Adrenal gland (tissue), 12 donors: ENCODE data around the gene EPHA10. TPM values are rescaled to one million over a fixed set of nuclear protein-coding genes. Genes with fewer than 3 reads are reported as not detected.
"Not testable (repeated sequence)": the region's sequence is repeated elsewhere in the genome, so short reads cannot be mapped to it uniquely, and the experiment has no call there.

ENCODE experiments used
- DNase-seq, 7 donors: peaks; one replicate each; pipeline ENCODE4 v3.0.0-alpha.2; 2019 to 2020
- H3K27ac ChIP-seq, 5 donors: fragments of 200-600 bp; sonication (generic) in 4 of 5; 1 replicate in 3 of 5; 2 replicates in 2 of 5; pipeline versions ENCODE4 v1.5.1 to v1.8.0; 2016 to 2020; ENCODE audit warnings: mild to moderate bottlenecking in 1 of 5
- H3K27me3 ChIP-seq: fragments of 200-600 bp; 2 replicates; pipeline ENCODE4 v1.8.0; 2021
- H3K36me3 ChIP-seq, 2 donors: fragments of 200-600 bp; replicated peaks in 1 of 2; 1 replicate in 1 of 2; 2 replicates in 1 of 2; pipeline versions ENCODE4 v1.5.1 to v1.8.0; 2018 to 2022
- H3K4me1 ChIP-seq, 2 donors: fragments of 200-600 bp; replicated peaks in 1 of 2; 1 replicate in 1 of 2; 2 replicates in 1 of 2; pipeline versions ENCODE4 v1.5.1 to v1.8.0; 2018 to 2021
- H3K4me3 ChIP-seq, 4 donors: fragments of 200-600 bp; sonication (generic) in 3 of 4; one replicate each; pipeline ENCODE4 v1.5.1; 2016 to 2018
- H3K9me3 ChIP-seq, 3 donors: fragments of 200-600 bp; sonication (generic) in 1 of 3; replicated peaks in 1 of 3; 1 replicate in 2 of 3; 2 replicates in 1 of 3; pipeline versions ENCODE4 v1.5.1 to v1.8.0; 2016 to 2021
- POLR2A ChIP-seq, 2 donors: fragments of 450-650 bp; IDR thresholded peaks; one replicate each; pipeline ENCODE4 v1.6.1; 2017; ENCODE audit warnings: antibody characterized with exemption in 2 of 2, mild to moderate bottlenecking in 2 of 2, moderate library complexity in 1 of 2
- WGBS, 4 donors: extraction: QIAGEN DNeasy Blood & Tissue Kit in 2 of 4; methylation state at CpG; one replicate each; pipeline versions ENCODE4 v1.1.5 to v1.1.7; 2013 to 2017; 5-methylcytosine and 5-hydroxymethylcytosine counted together
- intact Hi-C, 2 donors: fragments of 100-400 bp; cut with DNase I; formaldehyde crosslinking; loops; one replicate each; pipeline versions ENCODE4 v1.14.1 to v1.15.0; 2022 to 2023
- polyA plus RNA-seq, 3 donors: library from polyadenylated mRNA; stranded (reverse); fragments of 200-250 nt in 2 of 3; fragments of 350-450 nt in 1 of 3; fragmentation: Illumina TruSeq in 1 of 3; extraction: RNeasy Lipid Tissue Mini Kit (QIAGEN cat#74804) in 1 of 3; gene quantifications; one replicate each; pipeline ENCODE4 v1.2.3, GENCODE V29; 2013 to 2014
- total RNA-seq, 9 donors: library from RNA; depleted of rRNA in 4 of 9; stranded (reverse); fragments of >200 nt in 4 of 9; fragments of 120-200 nt in 1 of 9; fragmentation: NEBNext Ultra II Directional in 1 of 9; extraction: Animal tissue kit (Norgen Biotek cat#: 25700) in 1 of 9; gene quantifications; one replicate each; pipeline versions ENCODE4 v1.1.0 to v1.2.4, GENCODE V29; 2013 to 2023
- TF ChIP-seq, protein P1 (sequence below), 6 experiments: fragments of 450-650 bp in 4 of 6; fragments of 200-600 bp in 2 of 6; sonication (generic) in 1 of 6; IDR thresholded peaks; 1 replicate in 5 of 6; 2 replicates in 1 of 6; pipeline versions ENCODE4 v1.5.1 to v1.8.0; 2016 to 2021; ENCODE audit warnings: antibody characterized with exemption in 6 of 6, mild to moderate bottlenecking in 2 of 6, moderate library complexity in 1 of 6
- donor health status: healthy with polysubstance abuse.
- donor health status: Bipolar disorder and iron deficiency.
- donor health status: DM: yes; HTN: yes; CAD: no.
- donor health status: DM: no; HTN: no; CAD: no.
- donor health status: DM: no; HTN: no; CAD: no.
- donor health status: DM: yes; HTN: yes; CAD: no.

EPHA10 gene
- total and polyA plus RNA-seq, 12 donors: 0.06 to 3.9 (median 0.48) TPM

DNA sequence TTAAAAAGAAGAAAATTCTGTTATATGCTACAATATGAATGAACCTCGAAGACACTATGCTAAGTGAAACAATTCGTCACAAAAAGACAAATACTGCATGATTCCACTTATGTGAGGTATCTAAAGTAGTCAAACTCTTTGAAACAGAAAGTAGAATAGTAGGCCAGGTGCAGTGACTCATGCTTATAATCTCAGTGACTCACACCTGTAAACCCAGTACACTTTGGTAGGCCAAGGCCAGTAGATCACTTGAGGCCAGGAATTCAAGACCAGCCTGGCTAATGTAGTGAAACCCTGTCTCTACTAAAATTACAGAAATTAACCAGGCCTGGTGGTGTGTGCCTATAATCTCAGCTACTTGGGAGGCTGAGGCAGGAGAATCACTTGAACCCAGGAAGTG, 25.7 kb downstream of the EPHA10 start:
- no peak overlapping the region for H3K27ac ChIP-seq
- H3K36me3 ChIP-seq: no peaks in the 10 kb centered on the region
- intact Hi-C loops: no loop called here
- no peak overlapping the region for H3K4me3 ChIP-seq
- no peaks in the 10 kb centered on the region for H3K4me1 ChIP-seq
- no peak for TF ChIP-seq POLR2A (IDR thresholded peaks at IDR 0.05)
- TF ChIP-seq, protein P1, sequence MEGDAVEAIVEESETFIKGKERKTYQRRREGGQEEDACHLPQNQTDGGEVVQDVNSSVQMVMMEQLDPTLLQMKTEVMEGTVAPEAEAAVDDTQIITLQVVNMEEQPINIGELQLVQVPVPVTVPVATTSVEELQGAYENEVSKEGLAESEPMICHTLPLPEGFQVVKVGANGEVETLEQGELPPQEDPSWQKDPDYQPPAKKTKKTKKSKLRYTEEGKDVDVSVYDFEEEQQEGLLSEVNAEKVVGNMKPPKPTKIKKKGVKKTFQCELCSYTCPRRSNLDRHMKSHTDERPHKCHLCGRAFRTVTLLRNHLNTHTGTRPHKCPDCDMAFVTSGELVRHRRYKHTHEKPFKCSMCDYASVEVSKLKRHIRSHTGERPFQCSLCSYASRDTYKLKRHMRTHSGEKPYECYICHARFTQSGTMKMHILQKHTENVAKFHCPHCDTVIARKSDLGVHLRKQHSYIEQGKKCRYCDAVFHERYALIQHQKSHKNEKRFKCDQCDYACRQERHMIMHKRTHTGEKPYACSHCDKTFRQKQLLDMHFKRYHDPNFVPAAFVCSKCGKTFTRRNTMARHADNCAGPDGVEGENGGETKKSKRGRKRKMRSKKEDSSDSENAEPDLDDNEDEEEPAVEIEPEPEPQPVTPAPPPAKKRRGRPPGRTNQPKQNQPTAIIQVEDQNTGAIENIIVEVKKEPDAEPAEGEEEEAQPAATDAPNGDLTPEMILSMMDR (IDR thresholded peaks at IDR 0.05): no peak
- H3K9me3 ChIP-seq: no peaks in the 10 kb centered on the region
- WGBS, 4 donors: 67 to 84% (median 73%) methylated on average over 2 of the region's 2 CpGs
- peaks cover 14% of the 10 kb centered on the region for H3K27me3 ChIP-seq
- DNase-seq: peak in 2 of 7 donors; percentile 30 to 41

DNA sequence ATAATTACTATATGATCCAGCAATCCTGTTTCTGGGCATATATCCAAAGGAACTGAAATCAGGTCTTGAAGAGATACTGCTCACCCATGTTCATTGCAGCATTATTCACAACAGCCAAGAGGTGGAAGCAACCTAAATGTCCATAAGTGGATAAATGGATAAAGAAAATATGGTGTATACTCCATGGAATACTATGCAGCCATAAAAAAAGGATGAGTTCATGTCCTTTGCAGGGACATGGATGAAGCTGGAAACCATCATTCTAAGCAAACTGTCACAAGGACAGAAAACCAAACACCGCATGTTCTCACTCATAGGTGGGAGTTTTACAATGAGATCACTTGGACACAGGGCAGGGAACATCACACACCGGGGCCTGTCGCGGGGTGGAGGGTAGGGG, 26.3 kb downstream of the EPHA10 start:
- H3K36me3 ChIP-seq, intact Hi-C loops, DNase-seq, H3K27ac ChIP-seq, H3K4me3 ChIP-seq, H3K9me3 ChIP-seq, H3K4me1 ChIP-seq: not testable (repeated sequence)
- WGBS, 4 donors: 85 to 92% (median 89%) methylated on average over 4 of the region's 4 CpGs
- peaks cover 14% of the 10 kb centered on the region for H3K27me3 ChIP-seq

DNA sequence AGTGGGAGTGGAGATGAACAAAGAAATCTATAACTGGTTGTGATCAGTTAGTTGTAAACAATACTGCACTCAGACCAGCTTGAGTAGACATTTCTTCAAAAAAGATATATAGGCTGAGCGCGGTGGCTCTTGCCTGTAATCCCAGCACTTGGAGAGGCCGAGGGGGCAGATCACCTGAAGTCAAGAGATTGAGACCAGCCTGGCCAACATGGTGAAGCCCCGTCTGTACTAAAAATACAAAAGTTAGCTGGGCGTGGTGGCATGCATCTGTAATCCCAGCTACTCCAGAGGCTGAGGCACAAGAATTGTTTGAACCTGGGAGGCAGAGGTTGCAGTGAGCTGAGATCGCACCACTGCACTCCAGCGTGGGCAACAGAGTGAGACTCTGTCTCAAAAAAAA, 26.9 kb downstream of the EPHA10 start:
- DNase-seq, H3K27ac ChIP-seq, H3K4me3 ChIP-seq, intact Hi-C loops, H3K9me3 ChIP-seq, H3K36me3 ChIP-seq, H3K4me1 ChIP-seq: not testable (repeated sequence)
- H3K27me3 ChIP-seq: peaks cover 17% of the 10 kb centered on the region
- WGBS, 4 donors: 70 to 87% (median 82%) methylated on average over 7 of the region's 7 CpGs

DNA sequence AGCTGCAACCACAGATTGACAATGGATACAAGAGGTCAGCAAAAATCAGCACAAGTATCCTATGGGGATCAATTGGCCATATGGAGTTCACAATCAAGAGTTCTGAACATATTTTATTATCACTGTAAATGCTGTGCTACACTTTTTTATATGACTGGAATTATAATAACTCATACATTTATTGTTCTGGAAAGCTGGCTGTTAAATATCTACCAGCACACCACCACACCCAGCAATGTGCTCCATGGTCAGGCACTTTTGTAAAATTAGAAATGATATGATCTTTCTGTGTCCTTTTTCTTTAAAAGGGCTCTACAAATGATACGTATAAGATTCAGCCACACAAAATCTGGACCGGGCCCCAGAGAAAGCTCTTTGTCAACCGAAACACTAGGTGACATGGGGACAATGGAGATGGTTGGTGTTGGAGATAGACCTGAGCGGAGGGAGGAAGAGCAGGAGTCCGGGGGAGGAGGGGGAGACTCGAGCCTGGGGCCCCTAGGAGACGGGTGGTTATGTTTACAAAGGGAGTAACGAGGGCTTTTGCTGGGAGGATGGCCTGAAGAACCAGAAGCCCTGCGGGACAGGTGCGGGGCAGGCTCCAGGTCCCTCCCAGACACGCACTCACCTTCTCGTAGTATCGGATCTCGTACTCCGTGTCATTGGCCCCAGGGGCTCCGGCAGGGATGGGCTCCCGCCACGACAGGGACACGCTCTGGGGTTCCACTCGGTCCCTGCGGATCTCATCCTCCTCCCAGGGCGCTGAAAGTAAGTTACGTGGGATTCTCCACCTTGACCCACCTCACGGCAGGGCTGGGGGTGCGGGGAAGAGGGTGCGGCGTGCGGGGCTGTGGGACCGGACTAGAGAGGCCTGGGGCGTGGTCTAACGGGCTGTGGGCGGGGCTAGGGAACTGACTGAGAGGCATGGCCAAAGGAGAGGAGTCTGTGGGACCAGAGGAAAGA, 30.0 kb downstream of the EPHA10 start:
- intact Hi-C loops: no loop called here
- no peak overlapping the region for H3K4me3 ChIP-seq
- H3K4me1 ChIP-seq: no peaks in the 10 kb centered on the region
- no peak for TF ChIP-seq POLR2A (IDR thresholded peaks at IDR 0.05)
- TF ChIP-seq, protein P1 (IDR thresholded peaks at IDR 0.05): no peak
- peaks cover 17% of the 10 kb centered on the region for H3K27me3 ChIP-seq
- 15 to 29% (median 20%) methylated on average over 20 to 32 of the region's 32 CpGs for WGBS, 4 donors
- H3K36me3 ChIP-seq: no peaks in the 10 kb centered on the region
- H3K9me3 ChIP-seq: no peaks in the 10 kb centered on the region
- DNase-seq: no peak
- H3K27ac ChIP-seq: no peak overlapping the region

DNA sequence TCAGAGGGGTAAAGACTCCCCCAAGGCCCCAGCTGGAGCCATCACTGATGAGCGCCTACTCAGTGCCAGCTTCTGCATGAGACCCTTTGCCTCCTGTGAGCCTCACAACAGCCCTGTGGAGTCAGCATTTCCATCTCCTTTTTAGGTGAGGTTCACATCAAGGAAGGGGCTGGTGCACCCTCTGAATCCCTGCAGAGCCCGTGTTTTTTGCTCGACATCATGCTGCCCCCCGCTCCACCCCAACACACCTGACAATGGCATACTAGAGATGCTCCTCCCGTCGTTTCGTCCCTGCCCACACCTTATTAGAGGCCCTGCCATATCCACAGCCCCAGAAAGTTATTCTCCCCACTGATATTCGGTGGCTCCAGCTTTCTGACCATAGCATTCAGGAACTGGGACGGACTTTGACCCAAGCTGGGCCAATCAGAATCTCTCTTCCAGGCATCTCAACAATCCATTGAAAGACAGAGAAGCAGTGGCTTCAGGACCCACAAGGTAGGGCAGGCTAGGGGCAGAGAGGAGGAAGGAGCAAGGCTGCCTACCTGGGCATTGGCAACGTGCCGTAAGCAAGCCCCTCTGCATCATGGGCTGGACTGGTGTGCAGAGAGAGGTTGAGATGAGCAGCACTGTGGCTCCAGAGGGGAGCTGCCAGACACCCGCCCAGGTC, 32.7 kb downstream of the EPHA10 start:
- H3K4me1 ChIP-seq: no peaks in the 10 kb centered on the region
- TF ChIP-seq, protein P1 (IDR thresholded peaks at IDR 0.05): no peak
- TF ChIP-seq POLR2A (IDR thresholded peaks at IDR 0.05): no peak
- H3K27me3 ChIP-seq: peaks cover 17% of the 10 kb centered on the region
- no peak overlapping the region for H3K27ac ChIP-seq
- intact Hi-C loops: no loop called here
- H3K4me3 ChIP-seq: no peak overlapping the region
- no peaks in the 10 kb centered on the region for H3K9me3 ChIP-seq
- no peak for DNase-seq
- WGBS, 4 donors: 73 to 81% (median 80%) methylated on average over 10 to 12 of the region's 12 CpGs
- H3K36me3 ChIP-seq: no peaks in the 10 kb centered on the region
